WTC11 (cell line): ENCODE measurements around the gene SYT5. TPM values are rescaled to one million over a fixed set of nuclear protein-coding genes. Genes with fewer than 3 reads are reported as not detected.

Experiments used
- ATAC-seq: fragments of 200-7000 bp; cut with Tn5 transposase; 2 replicates; pipeline ENCODE4 v1.10.0; 2021; ENCODE audit warnings: mild to moderate bottlenecking, moderate library complexity
- CTCF ChIA-PET: fragments of 300-600 bp; sonication (Branson Sonifier 250); formaldehyde crosslinking; loops from one replicate; lab custom pipeline; 2021; ENCODE audit warnings: antibody characterized with exemption; lab: Charles Lee
- POLR2A ChIA-PET: fragments of 350-600 bp; sonication (Branson Sonifier 250); formaldehyde crosslinking; loops from one replicate; lab custom pipeline; 2021; ENCODE audit warnings: antibody characterized with exemption; lab: Charles Lee
- DNase-seq: peaks from one replicate; pipeline ENCODE4 v3.0.0; 2021; ENCODE audit warnings: low spot score
- H3K27ac Mint-ChIP-seq: 2 replicates; pipeline ENCODE4 v1.8.0; 2021; ENCODE audit warnings: mixed read lengths
- H3K27me3 Mint-ChIP-seq: 2 replicates; pipeline ENCODE4 v1.8.0; 2021; ENCODE audit warnings: low read depth, mild to moderate bottlenecking, moderate library complexity, mixed read lengths
- H3K36me3 Mint-ChIP-seq: 2 replicates; pipeline ENCODE4 v1.8.0; 2021; ENCODE audit warnings: mixed read lengths
- H3K4me1 Mint-ChIP-seq: 2 replicates; pipeline ENCODE4 v1.8.0; 2022; ENCODE audit warnings: mixed read lengths
- H3K4me3 Mint-ChIP-seq: 2 replicates; pipeline ENCODE4 v1.8.0; 2021; ENCODE audit warnings: mild to moderate bottlenecking, moderate library complexity, mixed read lengths
- H3K9me3 Mint-ChIP-seq: 2 replicates; pipeline ENCODE4 v1.8.0; 2021; ENCODE audit warnings: mixed read lengths
- AFF4 ChIP-seq: sonication (generic); formaldehyde crosslinking; IDR thresholded peaks from 2 replicates; pipeline ENCODE4 v1.8.1; 2023; ENCODE audit warnings: mild to moderate bottlenecking, missing genetic modification reagents, borderline replicate concordance
- CTCF ChIP-seq: fragments of 200-600 bp; IDR thresholded peaks from 2 replicates; pipeline ENCODE4 v1.8.0; 2022; ENCODE audit warnings: antibody characterized with exemption
- E2F5 ChIP-seq: sonication (generic); formaldehyde crosslinking; IDR thresholded peaks from 2 replicates; pipeline ENCODE4 v1.8.1; 2022; ENCODE audit warnings: mild to moderate bottlenecking, moderate library complexity, missing genetic modification reagents
- FOXJ3 ChIP-seq: sonication (generic); formaldehyde crosslinking; IDR thresholded peaks from 2 replicates; pipeline ENCODE4 v1.9.0; 2021; ENCODE audit warnings: missing genetic modification reagents, mild to moderate bottlenecking, borderline replicate concordance
- FOXP4 ChIP-seq: sonication (generic); formaldehyde crosslinking; IDR thresholded peaks from 2 replicates; pipeline ENCODE4 v1.8.0; 2022; ENCODE audit warnings: mild to moderate bottlenecking, missing genetic modification reagents
- GABPB1 ChIP-seq: sonication (generic); formaldehyde crosslinking; IDR thresholded peaks from 2 replicates; pipeline ENCODE4 v1.8.1; 2023; ENCODE audit warnings: mild to moderate bottlenecking, missing genetic modification reagents
- GTF2I ChIP-seq: fragments of 250-450 bp; sonication (Bioruptor Pico); conservative IDR thresholded peaks from 2 replicates; pipeline ENCODE4 v1.4.0; 2021; ENCODE audit warnings: mild to moderate bottlenecking
- HMGA2 ChIP-seq: fragments of 250-450 bp; sonication (Bioruptor Pico); IDR thresholded peaks from 2 replicates; pipeline ENCODE4 v1.4.0; 2021; ENCODE audit warnings: mild to moderate bottlenecking, moderate library complexity
- IRF1 ChIP-seq: sonication (generic); formaldehyde crosslinking; IDR thresholded peaks from 2 replicates; pipeline ENCODE4 v1.8.0; 2023; ENCODE audit warnings: missing genetic modification reagents
- NFE2L1 ChIP-seq: sonication (generic); formaldehyde crosslinking; IDR thresholded peaks from 2 replicates; pipeline ENCODE4 v1.8.1; 2023; ENCODE audit warnings: missing genetic modification reagents
- STAT6 ChIP-seq: sonication (generic); formaldehyde crosslinking; conservative IDR thresholded peaks from 2 replicates; pipeline ENCODE4 v1.8.1; 2023; ENCODE audit warnings: mild to moderate bottlenecking, low read depth, missing genetic modification reagents, moderate library complexity
- TEAD1 ChIP-seq: sonication (generic); formaldehyde crosslinking; IDR thresholded peaks from 2 replicates; pipeline ENCODE4 v1.8.0; 2022; ENCODE audit warnings: mild to moderate bottlenecking, missing genetic modification reagents
- TP53 ChIP-seq: sonication (generic); formaldehyde crosslinking; IDR thresholded peaks from 2 replicates; pipeline ENCODE4 v1.8.1; 2023; ENCODE audit warnings: mild to moderate bottlenecking, missing genetic modification reagents
- ZNF416 ChIP-seq: fragments of 250-450 bp; sonication (Bioruptor Pico); IDR thresholded peaks from 2 replicates; pipeline ENCODE4 v1.9.0; 2021; ENCODE audit warnings: mild to moderate bottlenecking, inconsistent platforms
- total RNA-seq: library from RNA; stranded (reverse); gene quantifications from 3 replicates; pipeline ENCODE4 v1.2.3, GENCODE V29; 2021

SYT5 gene
- total RNA-seq, 1 experiment from 2014 or later: 0.77 TPM

- DNase-seq (no peak), ATAC-seq (no peak)
- POLR2A ChIA-PET: interaction anchor here (0.6 kb wide), 1 partner anchor 100 kb away, joined by 5 read pairs; no protein-coding TSS in a partner anchor
- no peak for TF ChIP-seq NFE2L1 (CRISPR knock-in tag)
- no peak for TF ChIP-seq TEAD1 (CRISPR knock-in tag)
- TF ChIP-seq ZNF416 (CRISPR knock-in tag): no peak
- H3K4me3 Mint-ChIP-seq: no peak overlapping the region
- H3K27me3 Mint-ChIP-seq: no peaks in the 10 kb centered on the region
- CTCF ChIA-PET: no interaction called here
- peaks cover 7% of the 10 kb centered on the region for H3K36me3 Mint-ChIP-seq
- H3K4me1 Mint-ChIP-seq: peaks cover 4% of the 10 kb centered on the region; the same call in 1 of the 2 replicates
- 0 out of 2 replicates have a peak overlapping the region, but pooled peaks have one; percentile 23 for H3K27ac Mint-ChIP-seq
- no peaks in the 10 kb centered on the region for H3K9me3 Mint-ChIP-seq
Measured at GRCh38 chr19:55229145-55229788, 49.2 kb upstream of the SYT5 start.

GRCh38 chr19:55228403-55229031 lies 48.4 kb upstream of the SYT5 start, which contains the start of gene TMEM86B:
TMEM86B (minus strand) TSS chr19:55228763; CDS start chr19:55228741, 22 bp downstream.
- DNase-seq (no peak), ATAC-seq (no peak)
- peaks cover 4% of the 10 kb centered on the region; the same call in 1 of the 2 replicates for H3K4me1 Mint-ChIP-seq
- TF ChIP-seq HMGA2 (CRISPR knock-in tag) (no peak), GTF2I (CRISPR knock-in tag) (no peak), GABPB1 (0 out of 2 replicates have a peak, but pooled peaks have one; percentile 8), CTCF (no peak), IRF1 (CRISPR knock-in tag) (no peak), AFF4 (CRISPR knock-in tag) (no peak), E2F5 (CRISPR knock-in tag) (no peak), FOXJ3 (no peak), TP53 (CRISPR knock-in tag) (no peak)
- H3K36me3 Mint-ChIP-seq: peaks cover 4% of the 10 kb centered on the region
- POLR2A ChIA-PET: no interaction called here
- no peak within 1 kb of the TSS for H3K4me3 Mint-ChIP-seq
- peak within 1 kb of the TSS; percentile 23; the same call in 1 of the 2 replicates for H3K27ac Mint-ChIP-seq
- no peaks in the 10 kb centered on the region for H3K27me3 Mint-ChIP-seq
- CTCF ChIA-PET: no interaction called here
- H3K9me3 Mint-ChIP-seq: no peaks in the 10 kb centered on the region

- Mint-ChIP-seq H3K9me3 (no peaks in the 10 kb centered on the region), H3K4me1 (peaks cover 4% of the 10 kb centered on the region; the same call in 1 of the 2 replicates), H3K4me3 (no peak overlapping the region), H3K27ac (peak overlapping the region; percentile 23; the same call in 1 of the 2 replicates), H3K27me3 (no peaks in the 10 kb centered on the region), H3K36me3 (peaks cover 4% of the 10 kb centered on the region)
- POLR2A ChIA-PET: no interaction called here
- DNase-seq (no peak), ATAC-seq (no peak)
- TF ChIP-seq STAT6 (CRISPR knock-in tag) (no peak), FOXP4 (CRISPR knock-in tag) (no peak)
- CTCF ChIA-PET: interaction anchor here (0.6 to 1.3 kb wide), 2 partner anchors 17 to 20 kb away, joined by 4 read pairs; no protein-coding TSS in a partner anchor
Measured at GRCh38 chr19:55228015-55228391, 47.9 kb upstream of the SYT5 start.
